Esophagus muscularis mucosa (tissue), 4 donors: ENCODE data around the gene LIMCH1. TPM values are rescaled to one million over a fixed set of nuclear protein-coding genes. Genes with fewer than 3 reads are reported as not detected.
"Not testable (repeated sequence)": the region's sequence is repeated elsewhere in the genome, so short reads cannot be mapped to it uniquely, and the experiment has no call there.

Source experiments
- DNase-seq: peaks from one replicate; pipeline ENCODE4 v3.0.0-alpha.2; 2017; ENCODE audit errors: extremely low spot score
- H3K27ac ChIP-seq, 4 donors: fragments of 200-600 bp; sonication (generic); replicated peaks in 1 of 4; 1 replicate in 3 of 4; 2 replicates in 1 of 4; pipeline ENCODE4 v1.5.1; 2016 to 2019; ENCODE audit warnings: mild to moderate bottlenecking in 1 of 4
- H3K27me3 ChIP-seq, 4 donors: fragments of 200-600 bp; sonication (generic); one replicate each; pipeline versions ENCODE4 v1.5.1 to v1.6.0; 2016 to 2019
- H3K36me3 ChIP-seq, 4 donors: fragments of 200-600 bp; sonication (generic); one replicate each; pipeline ENCODE4 v1.5.1; 2016 to 2019
- H3K4me1 ChIP-seq, 4 donors: fragments of 200-600 bp; sonication (generic); one replicate each; pipeline ENCODE4 v1.5.1; 2016 to 2019
- H3K4me3 ChIP-seq, 4 donors: fragments of 200-600 bp; sonication (generic); 1 replicate in 2 of 4; 2 replicates in 2 of 4; pipeline ENCODE4 v1.5.1; 2016 to 2019; ENCODE audit warnings: mild to moderate bottlenecking in 4 of 4, moderate library complexity in 1 of 4
- H3K9me3 ChIP-seq, 4 donors: fragments of 200-600 bp; sonication (generic); 1 replicate in 3 of 4; 2 replicates in 1 of 4; pipeline ENCODE4 v1.5.1; 2016 to 2019
- EP300 ChIP-seq: sonication (generic); formaldehyde crosslinking; IDR thresholded peaks from one replicate; pipeline ENCODE4 v1.6.1; 2017; ENCODE audit warnings: antibody characterized with exemption
- POLR2A ChIP-seq: fragments of 450-650 bp; IDR thresholded peaks from one replicate; pipeline ENCODE4 v1.6.1; 2017; ENCODE audit warnings: antibody characterized with exemption, moderate library complexity, mild to moderate bottlenecking, low read depth
- POLR2AphosphoS5 ChIP-seq, 2 donors: sonication (generic); formaldehyde crosslinking; IDR thresholded peaks; one replicate each; pipeline ENCODE4 v1.6.1; 2017; ENCODE audit warnings: antibody characterized with exemption in 2 of 2
- WGBS: methylation state at CpG from one replicate; pipeline ENCODE4 v1.1.5; 2018; 5-methylcytosine and 5-hydroxymethylcytosine counted together
- intact Hi-C: fragments of 100-400 bp; cut with DNase I; formaldehyde crosslinking; loops from one replicate; pipeline ENCODE4 v1.15.1; 2023
- total RNA-seq, 4 donors: library from RNA; depleted of rRNA; stranded (reverse); fragments of >200 nt; gene quantifications; one replicate each; pipeline versions ENCODE4 v1.1.0 to v1.2.1, GENCODE V29; 2016
- TF ChIP-seq, protein P1 (sequence below), 3 experiments: fragments of 200-600 bp in 2 of 3; fragments of 450-650 bp in 1 of 3; sonication (generic) in 2 of 3; IDR thresholded peaks; one replicate each; pipeline ENCODE4 v1.5.1; 2017 to 2019; ENCODE audit warnings: antibody characterized with exemption in 3 of 3, mild to moderate bottlenecking in 2 of 3, moderate library complexity in 1 of 3

The LIMCH1 gene
- total RNA-seq, 4 donors from 2014 or later = 49.0 to 101 (median 72.1) TPM

DNA sequence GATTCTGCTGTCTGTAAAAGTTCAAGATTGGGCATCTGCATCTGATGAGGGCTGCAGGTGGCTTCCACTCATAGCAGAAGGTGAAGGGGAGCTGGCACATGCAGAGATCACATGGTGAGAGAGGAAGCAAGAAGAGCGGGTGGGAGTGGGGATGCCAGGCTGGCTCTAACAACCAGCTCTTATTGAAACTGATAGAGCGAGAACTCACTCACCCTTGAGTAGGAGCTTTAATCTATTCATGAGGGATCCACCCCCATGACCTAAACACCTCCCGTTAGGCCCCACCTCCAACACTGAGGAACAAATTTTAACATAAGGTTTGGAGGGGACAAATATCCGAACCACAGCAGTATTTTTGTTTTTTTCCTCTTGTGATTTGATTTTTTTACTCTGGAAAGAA lies 164.8 kb downstream of the LIMCH1 start:
- 79% methylated on average over 4 of the region's 4 CpGs for WGBS
- H3K27ac ChIP-seq = no peak overlapping the region
- no peak for DNase-seq
- no peaks in the 10 kb centered on the region for H3K4me1 ChIP-seq
- H3K27me3 ChIP-seq = peaks cover 0 to under 1% (median 0%) of the 10 kb centered on the region in 4 donors
- TF ChIP-seq, protein P1, sequence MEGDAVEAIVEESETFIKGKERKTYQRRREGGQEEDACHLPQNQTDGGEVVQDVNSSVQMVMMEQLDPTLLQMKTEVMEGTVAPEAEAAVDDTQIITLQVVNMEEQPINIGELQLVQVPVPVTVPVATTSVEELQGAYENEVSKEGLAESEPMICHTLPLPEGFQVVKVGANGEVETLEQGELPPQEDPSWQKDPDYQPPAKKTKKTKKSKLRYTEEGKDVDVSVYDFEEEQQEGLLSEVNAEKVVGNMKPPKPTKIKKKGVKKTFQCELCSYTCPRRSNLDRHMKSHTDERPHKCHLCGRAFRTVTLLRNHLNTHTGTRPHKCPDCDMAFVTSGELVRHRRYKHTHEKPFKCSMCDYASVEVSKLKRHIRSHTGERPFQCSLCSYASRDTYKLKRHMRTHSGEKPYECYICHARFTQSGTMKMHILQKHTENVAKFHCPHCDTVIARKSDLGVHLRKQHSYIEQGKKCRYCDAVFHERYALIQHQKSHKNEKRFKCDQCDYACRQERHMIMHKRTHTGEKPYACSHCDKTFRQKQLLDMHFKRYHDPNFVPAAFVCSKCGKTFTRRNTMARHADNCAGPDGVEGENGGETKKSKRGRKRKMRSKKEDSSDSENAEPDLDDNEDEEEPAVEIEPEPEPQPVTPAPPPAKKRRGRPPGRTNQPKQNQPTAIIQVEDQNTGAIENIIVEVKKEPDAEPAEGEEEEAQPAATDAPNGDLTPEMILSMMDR (IDR thresholded peaks at IDR 0.05) = no peak
- no peak for TF ChIP-seq EP300
- peaks cover 4 to 18% (median 9%) of the 10 kb centered on the region in 4 donors for H3K36me3 ChIP-seq
- H3K9me3 ChIP-seq = no peaks in the 10 kb centered on the region
- intact Hi-C loops = no loop called here
- no peak overlapping the region for H3K4me3 ChIP-seq

- DNase-seq = no peak
- H3K9me3 ChIP-seq = no peaks in the 10 kb centered on the region
- H3K4me3 ChIP-seq = no peak overlapping the region
- peaks cover 0 to 8% (median 1%) of the 10 kb centered on the region in 4 donors for H3K36me3 ChIP-seq
- WGBS = 70% methylated on average over 3 of the region's 3 CpGs
- intact Hi-C loops = no loop called here
- peaks cover 0 to 3% (median 0%) of the 10 kb centered on the region in 4 donors for H3K27me3 ChIP-seq
- no peak overlapping the region for H3K27ac ChIP-seq
- no peak for TF ChIP-seq EP300
- TF ChIP-seq, protein P1 (IDR thresholded peaks at IDR 0.05) = no peak
- TF ChIP-seq POLR2A = no peak
- H3K4me1 ChIP-seq = no peaks in the 10 kb centered on the region
Observed at GRCh38 chr4:41703785-41704184, 165.8 kb downstream of the LIMCH1 start.

GRCh38 chr4:41709844-41710481 lies 172.0 kb downstream of the LIMCH1 start:
- intact Hi-C loops = no loop called here
- no peak for TF ChIP-seq EP300
- TF ChIP-seq, protein P1 (IDR thresholded peaks at IDR 0.05) = no peak
- TF ChIP-seq POLR2A = no peak
- no peak for TF ChIP-seq POLR2AphosphoS5 (IDR thresholded peaks at IDR 0.05)
- H3K36me3 ChIP-seq = no peaks in the 10 kb centered on the region

DNA sequence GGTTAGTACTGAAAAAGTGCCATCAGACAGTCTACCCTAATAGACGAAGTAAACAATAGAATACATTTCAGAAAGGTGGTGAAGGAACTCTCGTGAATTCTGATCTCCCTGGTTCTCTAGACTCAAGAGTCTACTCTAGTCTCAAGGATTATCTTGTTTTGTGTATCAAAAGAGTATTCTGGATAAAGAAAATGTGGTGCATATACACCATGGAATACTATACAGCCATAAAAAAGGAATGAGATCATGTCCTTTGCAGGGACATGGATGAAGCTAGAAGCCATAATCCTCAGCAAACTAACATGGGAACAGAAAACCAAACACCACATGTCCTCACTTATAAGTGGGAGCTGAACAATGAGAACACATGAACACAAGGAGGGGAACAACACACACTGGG lies 173.7 kb downstream of the LIMCH1 start:
- intact Hi-C loops, DNase-seq, H3K27ac ChIP-seq, H3K9me3 ChIP-seq, H3K4me1 ChIP-seq, H3K36me3 ChIP-seq, H3K4me3 ChIP-seq: not testable (repeated sequence)
- peaks cover 0 to 15% (median 0%) of the 10 kb centered on the region in 4 donors for H3K27me3 ChIP-seq
- WGBS = 100% methylated on average over 2 of the region's 2 CpGs

More at GRCh38 chr4:41709844-41710481, 172.0 kb downstream of the LIMCH1 start:
- H3K4me3 ChIP-seq = no peak overlapping the region
- H3K9me3 ChIP-seq = no peaks in the 10 kb centered on the region
- H3K4me1 ChIP-seq = no peaks in the 10 kb centered on the region
- no peak for DNase-seq
- H3K27ac ChIP-seq = no peak overlapping the region
- 67% methylated on average over 5 of the region's 5 CpGs for WGBS
- H3K27me3 ChIP-seq = peaks cover 0 to 15% (median 0%) of the 10 kb centered on the region in 4 donors

- no peak overlapping the region for H3K27ac ChIP-seq
- DNase-seq = no peak
- H3K9me3 ChIP-seq = no peaks in the 10 kb centered on the region
- H3K4me1 ChIP-seq = no peaks in the 10 kb centered on the region
- intact Hi-C loops = no loop called here
- no peaks in the 10 kb centered on the region for H3K36me3 ChIP-seq
- H3K27me3 ChIP-seq = peaks cover 0 to 15% (median 0%) of the 10 kb centered on the region in 4 donors
- H3K4me3 ChIP-seq = no peak overlapping the region
- 83% methylated on average over 3 of the region's 3 CpGs for WGBS
- TF ChIP-seq, protein P1 (IDR thresholded peaks at IDR 0.05) = no peak
- TF ChIP-seq POLR2A (no peak), POLR2AphosphoS5 (IDR thresholded peaks at IDR 0.05) (no peak), EP300 (no peak)
Observed at GRCh38 chr4:41712425-41712824, 174.5 kb downstream of the LIMCH1 start.
